ENCODE data around the gene SLC39A9.

- TF ChIP-seq CTCF (IDR thresholded peaks at IDR 0.05) (no peak), POLR2A (IDR thresholded peaks at IDR 0.05) (no peak)
Observed at GRCh38 chr14:69468949-69469348, 70.5 kb downstream of the SLC39A9 start.

All from esophagus squamous epithelium (tissue), 4 donors.